GM19238 (cell line): ENCODE measurements around the gene SLC6A7.

ENCODE experiments used
- DNase-seq: peaks from one replicate; pipeline ENCODE4 v3.0.0; 2011; ENCODE audit warnings: low spot score; ENCODE audit not compliant: insufficient read length

Gene SLC6A7

DNA sequence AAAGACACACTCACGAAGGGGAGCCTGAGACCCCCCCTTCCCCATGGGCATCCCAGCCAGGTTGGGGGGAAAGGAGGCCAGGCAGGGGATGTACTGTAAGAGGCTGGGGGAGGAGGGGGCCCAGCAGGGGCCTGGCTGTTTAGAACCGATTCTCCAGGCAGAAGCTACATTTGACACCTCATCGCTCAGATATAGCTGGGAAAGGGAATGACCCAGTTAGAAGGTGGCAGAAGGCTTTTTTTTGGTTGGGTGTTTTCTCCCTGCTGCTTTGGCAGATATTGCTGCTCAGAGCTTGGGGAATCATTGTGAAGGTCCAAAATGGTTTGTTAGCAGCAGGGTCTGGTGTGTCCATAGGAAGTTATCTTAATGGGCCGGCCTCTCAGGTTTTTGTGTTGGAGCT, 17.3 kb upstream of the SLC6A7 start:
- DNase-seq, result no peak

DNA sequence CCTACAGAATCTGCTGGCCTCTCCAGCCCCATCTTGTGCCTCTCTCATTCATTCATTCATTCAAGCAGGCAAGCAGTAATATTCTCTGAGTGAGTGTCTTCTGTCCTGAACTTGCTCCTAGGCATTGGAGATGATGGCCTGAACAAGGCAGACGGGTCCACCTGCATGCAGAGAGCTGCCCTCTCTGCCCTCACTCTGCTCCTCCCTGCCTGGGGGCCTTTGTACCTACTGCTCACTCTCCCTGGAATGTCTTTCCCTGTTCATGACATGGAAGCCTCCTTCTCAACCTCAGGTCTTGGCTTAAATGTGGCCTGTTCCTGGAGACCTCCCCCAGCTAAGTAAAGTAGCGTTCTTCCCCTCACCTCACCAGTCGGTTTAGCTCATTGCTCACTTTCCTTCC, 16.7 kb upstream of the SLC6A7 start:
- no peak for DNase-seq

DNA sequence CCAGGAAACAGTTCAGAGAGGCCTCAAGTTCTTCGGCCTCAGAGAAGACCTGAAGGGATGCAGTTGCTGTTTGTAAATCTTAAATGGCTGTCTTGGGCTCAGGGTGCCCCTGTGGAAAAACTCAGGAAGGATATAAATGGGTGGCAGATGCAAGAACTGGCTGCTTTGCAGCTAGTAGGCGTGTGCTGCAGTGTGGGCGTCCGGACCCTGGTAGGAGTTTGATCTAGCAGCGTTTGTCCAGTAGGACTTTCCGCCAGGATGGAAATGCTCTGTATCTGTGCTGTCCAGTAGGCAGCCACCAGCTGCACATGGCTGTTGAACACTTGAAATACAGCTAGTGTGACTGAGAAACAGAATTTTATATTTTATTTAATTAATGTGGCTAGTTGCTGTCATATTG, 15.6 kb upstream of the SLC6A7 start:
- no peak for DNase-seq

DNA sequence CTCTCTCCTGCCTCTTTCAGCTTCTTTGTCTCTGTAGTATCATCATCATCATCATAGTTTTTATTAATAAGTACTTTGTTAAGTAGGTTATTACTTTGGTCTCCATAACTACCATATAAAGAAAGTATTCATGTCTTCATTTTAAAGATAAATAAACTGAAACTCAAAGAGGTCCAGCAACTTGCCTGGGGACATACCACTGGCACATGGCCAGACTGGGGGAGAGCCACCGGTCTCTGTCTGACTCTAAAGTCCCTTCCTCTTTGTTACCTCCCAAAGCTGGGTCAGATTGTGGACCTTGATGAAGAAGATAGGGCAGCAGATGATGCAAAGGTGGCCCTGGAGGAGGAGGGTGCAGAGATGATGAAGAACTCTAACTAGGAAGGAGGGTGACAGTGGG, 14.8 kb upstream of the SLC6A7 start:
- no peak for DNase-seq

DNA sequence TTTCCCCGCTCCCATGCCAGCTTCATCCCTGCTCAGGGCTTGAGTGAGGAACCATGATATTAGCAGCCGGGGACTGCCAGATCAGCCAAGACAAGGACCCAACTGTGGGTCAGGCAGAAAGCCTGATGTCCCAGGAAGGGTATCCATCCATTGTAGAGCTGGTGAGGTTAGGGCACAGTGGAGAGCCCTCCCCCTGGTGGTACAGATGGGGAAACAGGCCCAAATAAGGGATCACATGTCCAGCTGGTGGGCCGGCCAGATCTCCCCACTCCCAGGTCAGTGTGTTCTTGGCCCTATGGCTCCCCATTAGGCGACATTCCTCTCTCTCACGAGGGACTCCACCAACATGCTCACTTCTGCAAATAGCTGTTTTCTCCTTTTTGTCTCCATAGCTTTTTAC, 14.3 kb upstream of the SLC6A7 start:
- no peak for DNase-seq

DNA sequence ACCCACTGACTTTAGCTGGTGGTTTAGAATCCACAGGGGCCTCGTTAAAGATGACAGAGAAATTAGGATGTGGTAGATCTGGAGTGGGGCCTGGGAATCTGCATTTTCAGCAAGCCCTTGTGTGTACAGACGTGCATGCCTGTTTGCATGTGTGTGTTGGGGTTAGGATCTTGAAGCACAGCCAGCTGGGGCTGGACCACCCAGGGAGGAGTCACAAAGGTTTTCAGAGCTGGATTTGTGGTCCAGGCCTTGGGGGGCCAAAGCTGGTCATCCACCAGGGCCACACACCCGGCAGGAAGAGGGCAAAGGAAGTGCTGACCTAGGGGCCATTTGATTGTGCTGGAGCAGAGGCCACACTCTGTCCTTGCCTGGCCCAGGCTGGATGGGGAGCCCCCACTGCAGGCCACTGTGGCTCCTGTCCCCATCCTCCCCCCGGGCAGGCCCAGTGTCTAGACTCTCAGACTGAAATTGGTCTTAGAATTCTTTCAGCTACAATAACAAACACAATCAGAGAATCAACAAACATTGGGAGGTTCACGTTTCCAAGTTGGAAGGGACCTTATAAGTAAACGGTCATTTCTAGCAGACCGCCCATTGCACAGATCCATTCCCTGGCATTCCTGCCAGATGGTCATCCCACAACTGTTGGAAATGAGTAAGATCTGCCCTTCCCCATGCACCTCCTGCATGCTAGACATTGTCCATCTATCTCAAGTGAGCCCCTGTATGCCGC, 13.0 kb upstream of the SLC6A7 start:
- DNase-seq, result no peak

DNA sequence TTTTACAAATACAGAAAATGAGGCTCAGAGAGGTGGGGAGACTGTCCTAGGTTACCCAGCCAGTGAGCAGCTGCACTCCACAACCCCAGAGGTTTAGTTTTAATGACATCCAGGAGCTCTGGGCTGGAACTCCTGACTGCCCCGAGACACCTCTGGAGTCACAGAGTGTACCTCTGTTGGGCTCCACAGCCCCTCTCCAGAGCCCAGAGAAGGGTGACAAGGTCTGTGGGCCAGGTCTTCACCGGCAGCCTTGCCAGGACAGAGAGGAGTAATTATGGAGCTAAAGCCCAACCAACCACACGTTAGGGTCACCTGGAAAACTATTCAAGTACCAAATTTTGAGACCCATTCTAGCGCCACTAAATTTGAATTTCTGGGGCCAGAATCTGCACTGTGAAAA, 12.1 kb upstream of the SLC6A7 start:
- no peak for DNase-seq

DNA sequence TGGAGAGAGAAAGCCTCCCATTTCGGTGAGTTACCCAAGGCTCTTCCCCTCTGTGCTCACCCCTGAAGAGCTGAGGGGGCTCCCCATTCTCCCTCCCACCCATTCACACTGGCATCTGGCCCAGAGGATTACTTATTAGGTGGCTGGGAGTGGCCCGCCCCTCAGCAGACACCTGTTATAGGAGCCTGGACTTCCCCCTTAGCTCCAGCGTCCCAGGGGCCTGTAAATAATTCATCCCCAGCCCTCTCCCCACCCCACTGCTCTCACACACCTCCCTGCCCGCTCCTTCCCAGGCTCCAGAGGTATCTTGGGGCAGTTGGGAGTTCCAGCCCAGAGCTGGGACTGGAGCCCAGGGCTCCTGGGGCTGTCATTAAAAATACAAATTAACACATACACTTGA, 11.6 kb upstream of the SLC6A7 start:
- DNase-seq, result peak; percentile 42

DNA sequence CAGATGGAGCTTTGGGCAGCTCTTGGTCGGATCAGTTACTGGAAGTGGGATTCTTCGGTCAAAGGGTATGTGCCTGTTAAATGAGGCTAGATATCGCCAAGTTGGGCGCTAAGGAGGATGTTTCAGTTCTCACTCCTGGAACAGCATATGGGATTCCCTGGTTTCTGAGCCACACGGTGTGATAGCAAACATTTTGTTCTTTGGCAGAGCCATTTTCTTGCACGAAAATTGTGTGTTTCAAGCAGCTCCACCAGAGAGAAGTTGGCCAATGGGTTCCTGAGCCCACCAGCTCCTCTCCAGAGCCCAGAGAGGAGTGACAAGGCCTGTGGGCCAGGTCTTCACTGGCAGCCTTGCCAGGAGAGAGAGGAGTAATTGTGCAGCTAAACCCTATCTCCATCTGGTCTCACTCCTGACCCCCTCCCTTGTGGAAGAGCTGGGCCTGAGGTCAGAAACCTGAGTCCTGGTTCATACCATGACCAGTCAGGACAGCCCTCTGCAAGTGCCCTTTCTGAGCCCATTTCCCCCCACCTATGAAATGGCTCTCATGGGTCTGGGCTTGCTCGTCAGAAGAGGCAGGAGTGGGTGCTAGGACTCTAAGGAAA, 10.7 kb upstream of the SLC6A7 start:
- no peak for DNase-seq

DNA sequence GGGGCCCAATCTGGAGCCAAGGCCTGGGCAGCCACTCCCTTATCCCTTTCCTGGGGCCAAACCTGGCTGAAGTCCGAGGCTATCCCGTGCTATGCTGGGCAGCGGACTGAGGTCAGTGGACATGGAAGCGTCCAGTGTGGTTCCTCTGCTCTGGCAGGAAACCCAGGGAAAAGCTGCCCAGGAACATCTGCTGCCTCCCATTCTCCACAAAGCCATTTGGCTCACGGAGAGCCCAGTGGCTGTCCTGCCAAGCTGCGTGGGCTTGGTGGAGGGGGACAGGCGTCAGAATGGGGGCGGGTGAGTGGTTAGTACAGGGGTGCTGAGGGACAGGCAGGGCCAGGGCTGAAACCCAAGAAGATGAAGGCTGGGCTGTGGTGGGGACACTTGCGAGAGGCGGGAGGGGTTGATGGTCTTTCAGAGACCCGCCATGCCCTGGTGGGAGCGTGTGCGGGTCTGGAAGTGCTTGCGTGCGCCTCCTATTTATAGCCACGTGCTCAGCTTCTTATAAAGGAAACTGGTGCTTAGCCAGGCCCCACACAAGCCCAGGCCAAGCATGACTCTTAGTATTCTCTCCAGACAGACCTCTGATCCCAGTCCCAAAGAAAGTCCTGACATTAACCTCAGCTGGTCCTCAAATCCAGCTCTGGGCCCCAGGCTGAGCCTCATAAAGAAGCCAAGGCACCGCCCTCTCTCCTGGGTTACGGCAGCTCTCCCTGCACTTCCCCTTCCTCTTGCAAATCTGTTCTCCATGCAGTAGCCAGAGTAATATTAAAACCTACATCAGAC, 9.4 kb upstream of the SLC6A7 start:
- no peak for DNase-seq

DNA sequence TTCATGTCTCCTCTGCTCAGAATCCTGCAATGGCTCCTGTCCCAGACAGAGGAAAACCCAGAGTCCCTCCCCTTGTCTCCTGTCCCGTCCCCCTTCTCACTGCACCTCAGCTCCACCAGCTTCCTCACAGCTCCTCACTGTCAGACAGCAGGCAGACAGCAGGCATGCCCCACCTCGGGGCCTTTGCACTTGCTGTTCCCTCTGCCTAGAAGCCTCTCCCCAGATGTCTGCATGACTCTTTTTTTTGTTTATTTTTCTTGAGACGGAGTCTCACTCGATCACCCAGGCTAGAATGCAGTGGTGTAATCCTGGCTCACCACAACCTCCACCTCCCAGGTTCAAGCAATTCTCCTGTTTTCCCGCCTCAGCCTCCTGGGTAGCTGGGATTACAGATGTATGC, 8.8 kb upstream of the SLC6A7 start:
- no peak for DNase-seq

DNA sequence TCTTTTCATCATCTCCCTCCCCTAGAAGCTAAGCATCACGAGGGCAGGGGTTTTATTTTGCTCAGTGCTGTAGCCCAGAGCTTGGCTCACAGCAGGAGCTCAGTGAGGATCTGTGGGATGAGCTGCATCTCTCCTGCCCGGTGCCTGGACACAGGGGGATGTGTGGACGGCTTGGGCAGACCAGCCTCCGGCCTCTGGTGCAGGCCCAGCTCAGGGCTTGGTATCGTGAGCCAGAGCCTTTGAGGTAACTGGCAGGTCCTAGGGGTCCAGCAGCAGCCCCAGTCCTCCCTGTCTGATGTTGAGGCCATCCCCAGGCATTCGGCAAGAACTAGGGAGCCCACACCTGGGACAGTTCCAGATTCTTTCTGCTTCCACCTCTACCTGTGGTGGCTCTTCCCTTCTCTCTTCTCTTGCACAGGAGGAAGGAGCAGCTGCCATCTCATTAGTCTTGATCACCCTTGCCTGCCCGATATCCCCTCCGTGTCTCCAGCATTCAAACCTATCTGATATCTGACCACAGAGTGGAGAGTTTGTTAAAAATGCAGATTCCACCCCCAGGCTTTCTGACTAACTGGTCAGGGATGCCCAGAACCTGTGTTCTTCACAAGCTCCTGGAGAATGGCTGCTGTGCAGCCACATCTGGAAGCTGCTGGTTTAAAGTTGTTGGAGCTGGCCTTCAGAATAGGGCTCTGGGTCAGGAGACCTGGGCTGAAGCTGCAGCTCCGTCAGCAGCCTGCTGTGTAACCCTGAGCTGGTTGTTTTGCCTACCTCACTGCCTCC, 7.9 kb upstream of the SLC6A7 start:
- no peak for DNase-seq

DNA sequence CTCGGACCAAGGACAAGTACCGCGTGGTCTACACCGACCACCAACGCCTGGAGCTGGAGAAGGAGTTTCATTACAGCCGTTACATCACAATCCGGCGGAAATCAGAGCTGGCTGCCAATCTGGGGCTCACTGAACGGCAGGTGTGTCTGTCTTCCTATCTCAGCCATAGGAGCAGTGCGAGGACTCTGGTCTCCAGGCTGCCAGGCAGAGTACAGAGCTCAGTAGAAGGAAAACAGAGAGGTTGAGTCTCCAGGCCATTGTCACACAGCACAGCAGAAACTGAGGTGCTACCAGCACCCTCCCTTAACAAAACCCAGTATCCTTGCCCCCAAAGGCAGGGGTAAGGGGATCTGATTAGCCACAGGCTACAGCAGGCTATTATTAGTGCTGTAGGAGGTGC, 7.1 kb upstream of the SLC6A7 start:
- no peak for DNase-seq

DNA sequence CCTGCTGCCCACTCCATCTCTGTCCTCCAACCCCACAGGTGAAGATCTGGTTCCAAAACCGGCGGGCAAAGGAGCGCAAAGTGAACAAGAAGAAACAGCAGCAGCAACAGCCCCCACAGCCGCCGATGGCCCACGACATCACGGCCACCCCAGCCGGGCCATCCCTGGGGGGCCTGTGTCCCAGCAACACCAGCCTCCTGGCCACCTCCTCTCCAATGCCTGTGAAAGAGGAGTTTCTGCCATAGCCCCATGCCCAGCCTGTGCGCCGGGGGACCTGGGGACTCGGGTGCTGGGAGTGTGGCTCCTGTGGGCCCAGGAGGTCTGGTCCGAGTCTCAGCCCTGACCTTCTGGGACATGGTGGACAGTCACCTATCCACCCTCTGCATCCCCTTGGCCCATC, 6.4 kb upstream of the SLC6A7 start:
- no peak for DNase-seq

DNA sequence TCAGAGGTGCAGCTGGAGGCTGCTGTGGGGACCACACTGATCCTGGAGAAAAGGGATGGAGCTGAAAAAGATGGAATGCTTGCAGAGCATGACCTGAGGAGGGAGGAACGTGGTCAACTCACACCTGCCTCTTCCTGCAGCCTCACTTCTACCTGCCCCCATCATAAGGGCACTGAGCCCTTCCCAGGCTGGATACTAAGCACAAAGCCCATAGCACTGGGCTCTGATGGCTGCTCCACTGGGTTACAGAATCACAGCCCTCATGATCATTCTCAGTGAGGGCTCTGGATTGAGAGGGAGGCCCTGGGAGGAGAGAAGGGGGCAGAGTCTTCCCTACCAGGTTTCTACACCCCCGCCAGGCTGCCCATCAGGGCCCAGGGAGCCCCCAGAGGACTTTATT, 5.9 kb upstream of the SLC6A7 start:
- DNase-seq, result no peak

DNA sequence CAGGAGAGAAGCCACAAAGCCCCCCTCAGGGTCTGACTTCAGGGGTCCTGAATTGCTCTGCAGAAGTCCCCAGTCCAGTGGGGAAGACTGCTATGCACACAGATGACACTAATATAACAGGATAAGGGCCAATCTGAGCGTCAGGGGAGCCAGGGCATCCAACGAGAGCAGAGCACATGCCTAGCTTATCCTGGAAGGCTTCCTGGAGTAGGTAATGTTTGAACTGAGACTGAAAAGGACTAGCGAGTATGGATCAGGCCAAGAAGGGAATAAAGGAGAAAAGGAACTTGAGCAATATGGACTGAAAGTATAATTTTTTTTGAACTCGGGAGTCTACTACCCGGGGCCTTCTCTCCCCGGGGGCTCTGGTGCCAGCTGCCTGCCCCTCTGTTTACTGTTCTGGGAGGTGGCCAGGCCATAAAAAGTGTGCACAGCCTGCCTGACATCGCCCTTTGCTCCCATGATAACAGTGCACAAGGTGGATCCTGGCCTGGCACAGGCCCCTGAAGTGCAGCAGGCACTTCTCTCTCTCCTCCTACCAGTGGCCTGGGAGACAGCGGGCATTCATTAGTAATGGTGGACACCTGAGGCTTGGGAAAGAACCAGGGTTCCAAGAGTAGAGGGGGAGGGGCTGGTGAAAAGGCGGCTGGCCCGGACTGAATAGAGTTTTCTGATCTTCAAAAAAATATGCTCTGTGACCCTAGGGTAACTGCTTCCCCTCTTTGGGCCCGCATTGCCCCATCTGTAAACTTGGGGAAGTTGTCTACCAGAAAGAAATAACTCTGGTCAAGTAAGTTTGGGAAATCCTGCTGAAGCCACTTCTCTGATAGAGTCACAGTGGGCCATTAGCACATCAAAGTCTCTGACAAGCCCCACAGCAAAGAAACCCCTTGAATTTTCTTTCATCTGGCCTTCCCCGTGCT, 4.6 kb upstream of the SLC6A7 start:
- DNase-seq, result no peak

DNA sequence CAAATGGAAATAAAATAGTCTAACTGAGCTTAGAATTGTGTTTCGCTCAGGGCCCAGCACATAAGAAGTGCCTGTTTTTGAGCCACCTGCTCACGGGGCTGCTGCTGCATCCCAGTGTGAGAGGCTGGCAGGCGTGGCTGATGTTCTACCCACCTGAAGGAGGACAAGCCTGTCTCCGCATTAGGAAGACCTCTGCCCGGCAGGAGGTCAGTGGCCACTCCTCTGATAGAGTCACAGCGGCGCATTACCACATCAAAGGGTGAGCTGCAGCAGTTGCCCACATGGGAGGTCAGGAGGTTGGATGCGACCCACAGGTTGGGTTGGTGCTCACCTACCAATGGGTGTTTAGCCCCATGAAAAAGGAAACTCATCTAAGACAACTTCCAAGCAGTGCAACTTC, 3.7 kb upstream of the SLC6A7 start:
- DNase-seq, result no peak

DNA sequence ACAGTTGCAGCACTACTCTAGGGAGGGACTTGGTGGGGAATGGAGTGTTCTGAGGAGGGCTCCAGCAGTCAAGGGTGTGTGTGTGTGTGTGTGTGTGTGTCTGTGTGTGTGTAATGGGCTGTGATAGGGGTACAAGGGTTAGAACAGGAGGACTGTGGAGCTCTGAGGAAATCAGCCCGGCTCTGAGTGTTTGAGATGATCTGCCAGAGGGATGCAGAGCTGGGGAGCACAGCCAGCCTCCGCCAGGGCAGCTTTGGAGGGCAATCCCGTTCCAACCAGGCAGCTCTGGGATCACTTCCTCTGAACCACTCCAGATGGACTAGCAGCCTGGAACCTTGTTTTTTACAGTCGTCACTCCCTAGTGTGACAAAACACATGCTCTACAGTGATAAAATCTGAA, 3.0 kb upstream of the SLC6A7 start:
- no peak for DNase-seq

DNA sequence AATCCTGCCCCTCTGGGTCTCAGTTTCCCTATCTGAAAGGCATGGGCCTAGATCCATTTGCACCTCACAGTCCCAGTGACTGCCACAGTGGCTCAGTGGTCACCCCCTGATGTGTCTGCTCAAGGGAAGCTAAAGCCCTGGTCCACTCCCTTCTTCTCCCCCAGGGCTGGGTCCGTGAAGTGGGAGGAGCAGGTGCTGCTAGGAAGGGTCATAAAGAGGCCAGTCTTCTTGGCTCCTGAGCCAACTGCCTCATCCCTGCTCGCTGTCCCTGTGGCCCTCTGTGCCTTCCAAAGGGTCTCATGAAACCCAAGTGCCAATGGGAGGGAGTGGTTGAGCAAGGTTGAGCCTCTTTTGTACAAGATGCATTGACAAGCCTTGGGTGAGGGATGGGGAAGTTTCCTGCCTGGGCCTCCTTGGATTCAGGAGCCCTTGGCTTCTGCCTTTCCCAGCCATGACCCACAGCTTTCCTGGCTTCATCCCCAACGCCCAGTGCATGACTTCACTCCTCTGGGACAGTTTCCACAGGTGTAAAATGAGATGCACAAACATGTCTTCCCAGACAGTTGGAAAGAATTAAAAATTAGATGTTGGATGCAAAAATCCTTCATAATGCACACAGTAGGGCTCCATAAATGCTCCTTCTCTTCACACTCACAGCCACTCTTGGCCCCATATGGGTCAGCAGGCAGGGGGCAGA, 1.6 kb upstream of the SLC6A7 start:
- DNase-seq, result no peak

DNA sequence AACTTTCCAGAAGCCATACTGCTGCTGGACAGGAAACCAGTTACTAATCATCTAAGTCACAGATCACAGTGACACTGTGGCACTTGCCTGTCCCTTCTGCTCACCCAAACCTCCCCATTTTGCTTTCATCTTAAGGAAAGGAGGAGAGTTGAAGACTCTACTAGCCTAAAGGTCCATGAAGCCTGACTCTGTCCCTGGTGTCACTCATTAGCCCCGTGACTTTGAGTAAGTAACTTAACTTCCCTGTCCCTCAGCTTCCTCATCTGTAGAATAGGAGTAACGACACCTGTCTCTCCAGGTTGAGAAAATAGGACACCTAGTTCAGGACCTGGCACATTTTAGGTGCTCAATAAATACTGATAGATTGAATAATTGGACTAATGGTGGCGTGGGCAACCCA, 536 bp upstream of the SLC6A7 start:
- DNase-seq, result no peak
